K562 (cell line): ENCODE results near the gene NAA80. TPM values are rescaled to one million over a fixed set of nuclear protein-coding genes. Genes with fewer than 3 reads are reported as not detected.

Experiments
- ATF3 ChIP-seq, 2 experiments: fragments of 450-650 bp in 1 of 2; sonication (generic) in 1 of 2; formaldehyde crosslinking in 1 of 2; IDR thresholded peaks in 1 of 2; conservative IDR thresholded peaks in 1 of 2; 2 replicates each; pipeline versions ENCODE4 v1.6.1 to v1.8.1; 2016 to 2023; ENCODE audit warnings: mild to moderate bottlenecking in 2 of 2, moderate library complexity in 2 of 2, inconsistent platforms in 1 of 2, missing genetic modification reagents in 1 of 2
- BRCA1 ChIP-seq, 2 experiments: fragments of 450-650 bp in 1 of 2; sonication (generic) in 1 of 2; formaldehyde crosslinking in 1 of 2; IDR thresholded peaks; 2 replicates each; pipeline versions ENCODE4 v1.5.0 to v1.6.1; 2017 to 2020; ENCODE audit warnings: mild to moderate bottlenecking in 1 of 2, missing genetic modification reagents in 1 of 2
- C11orf30 ChIP-seq: fragments of 450-650 bp; IDR thresholded peaks from 2 replicates; pipeline ENCODE4 v1.6.1; 2016; ENCODE audit warnings: low read depth, mild to moderate bottlenecking
- CXXC5 ChIP-seq: fragments of 250-450 bp; sonication (Bioruptor Pico); IDR thresholded peaks from 2 replicates; pipeline ENCODE4 v1.8.0; 2022; ENCODE audit warnings: inconsistent platforms, mild to moderate bottlenecking, moderate library complexity
- FOXP1 ChIP-seq: sonication (generic); formaldehyde crosslinking; IDR thresholded peaks from 2 replicates; pipeline ENCODE4 v1.8.0; 2022; ENCODE audit warnings: mild to moderate bottlenecking, missing genetic modification reagents
- HES1 ChIP-seq: fragments of 450-650 bp; IDR thresholded peaks from 2 replicates; pipeline ENCODE4 v1.6.1; 2016; ENCODE audit warnings: low read depth, mild to moderate bottlenecking, moderate library complexity
- HMGXB4 ChIP-seq: sonication (generic); formaldehyde crosslinking; IDR thresholded peaks from 2 replicates; pipeline ENCODE4 v1.8.1; 2023; ENCODE audit warnings: mild to moderate bottlenecking, missing genetic modification reagents
- HNRNPL ChIP-seq: fragments of 200-400 bp; formaldehyde crosslinking; IDR thresholded peaks from 2 replicates; pipeline ENCODE4 v1.6.1; 2017; ENCODE audit warnings: low read depth, mild to moderate bottlenecking, low read length
- IRF2 ChIP-seq: sonication (generic); formaldehyde crosslinking; IDR thresholded peaks from 2 replicates; pipeline ENCODE4 v1.8.1; 2022; ENCODE audit warnings: mild to moderate bottlenecking, missing genetic modification reagents
- MAX ChIP-seq: sonication (generic); formaldehyde crosslinking; IDR thresholded peaks from 2 replicates; pipeline ENCODE4 v1.9.0; 2022; ENCODE audit warnings: mild to moderate bottlenecking, missing genetic modification reagents
- MCM7 ChIP-seq, 2 experiments: fragments of 450-650 bp; IDR thresholded peaks; 2 replicates each; pipeline ENCODE4 v1.6.1; 2016 to 2018
- NR2C2 ChIP-seq, 2 experiments: fragments of 200-800 bp in 1 of 2; sonication (Bioruptor generic) in 1 of 2; sonication (generic) in 1 of 2; formaldehyde crosslinking in 1 of 2; IDR thresholded peaks; 2 replicates each; pipeline versions ENCODE4 v1.6.1 to v1.8.0; 2016 to 2022; ENCODE audit warnings: mild to moderate bottlenecking in 1 of 2, missing compliant biosample characterization in 1 of 2, missing genetic modification characterization in 1 of 2, missing genetic modification reagents in 1 of 2
- PML ChIP-seq: IDR thresholded peaks from 2 replicates; pipeline ENCODE4 v1.6.1; 2012; ENCODE audit warnings: low read length, inconsistent platforms
- SAP30 ChIP-seq: fragments of 200-600 bp; sonication (generic); IDR thresholded peaks from 2 replicates; pipeline ENCODE4 v1.6.1; 2012; ENCODE audit warnings: borderline replicate concordance, low read depth, mild to moderate bottlenecking, moderate library complexity, low read length, control low read depth, inconsistent platforms; ENCODE audit not compliant: insufficient read depth, poor library complexity, severe bottlenecking
- TRIM28 ChIP-seq: fragments of 450-650 bp; IDR thresholded peaks from 2 replicates; pipeline ENCODE4 v1.6.1; 2017
- ZFP91 ChIP-seq: sonication (generic); formaldehyde crosslinking; IDR thresholded peaks from 2 replicates; pipeline ENCODE4 v1.8.0; 2022; ENCODE audit warnings: mild to moderate bottlenecking, missing genetic modification reagents
- ZNF717 ChIP-seq: fragments of 250-450 bp; sonication (Bioruptor Pico); IDR thresholded peaks from 2 replicates; pipeline ENCODE4 v1.5.0; 2021
- ZNF75A ChIP-seq: fragments of 450-650 bp; formaldehyde crosslinking; IDR thresholded peaks from 2 replicates; pipeline ENCODE4 v1.4.0; 2020; ENCODE audit warnings: mild to moderate bottlenecking
- ZNF764 ChIP-seq: fragments of 250-450 bp; sonication (Bioruptor Pico); IDR thresholded peaks from 2 replicates; pipeline ENCODE4 v1.4.0; 2020; ENCODE audit warnings: low read depth, mild to moderate bottlenecking, moderate library complexity
- ZNF766 ChIP-seq: fragments of 200-800 bp; sonication (Bioruptor generic); conservative IDR thresholded peaks from 2 replicates; pipeline ENCODE4 v1.6.1; 2016; ENCODE audit warnings: missing genetic modification characterization, missing compliant biosample characterization
- polyA plus RNA-seq, 8 experiments: library from polyadenylated mRNA; depleted of rRNA in 4 of 8; stranded (reverse) in 5 of 8; unstranded in 3 of 8; fragments of >200 nt; fragmentation: Nextera tagmentation in 2 of 8; fragmentation: Illumina TruSeq in 1 of 8; extraction: Ambion mirVana in 2 of 8; extraction: Trizol in 1 of 8; gene quantifications; 2 replicates each; pipeline versions ENCODE4 v1.2.1 to v1.2.3, GENCODE V29; 2011 to 2014; ENCODE audit warnings: inconsistent platforms in 1 of 8, missing spikeins in 1 of 8
- total RNA-seq, 7 experiments: library from RNA; depleted of rRNA in 6 of 7; stranded (reverse); fragments of >200 nt in 6 of 7; fragmentation: Illumina TruSeq in 2 of 7; extraction: Trizol in 2 of 7; gene quantifications; 2 replicates each; pipeline versions ENCODE4 v1.2.1 to v1.2.3, GENCODE V29; 2011 to 2021; ENCODE audit warnings: low replicate concordance in 1 of 7

NAA80 gene
- total and polyA plus RNA-seq, 9 of the 15 experiments (the other 6 are each of a cell fraction or from before 2014, with no cell fraction given) = 0.82 to 24.0 (median 8.6) TPM

GRCh38 chr3:50327943-50328691, 28.9 kb upstream of the NAA80 start, which contains the start of gene TUSC2 (continued):
- no peak for TF ChIP-seq ZFP91
- no peak for TF ChIP-seq NR2C2 (CRISPR knock-in tag; IDR thresholded peaks at IDR 0.05)
- TF ChIP-seq NR2C2 (tag; IDR thresholded peaks at IDR 0.05) = peak; percentile 24; the same call in 1 of the 2 replicates
- TF ChIP-seq HES1 = no peak
- TF ChIP-seq ZNF717 = no peak
- TF ChIP-seq CXXC5 = peak; percentile 72
- TF ChIP-seq IRF2 (CRISPR knock-in tag) = no peak
- TF ChIP-seq ATF3 (IDR thresholded peaks at IDR 0.05) = no peak
- no peak for TF ChIP-seq ATF3 (CRISPR knock-in tag; conservative IDR thresholded peaks at IDR 0.05)
- TF ChIP-seq TRIM28 = no peak
- TF ChIP-seq BRCA1 (IDR thresholded peaks at IDR 0.05) = no peak
- no peak for TF ChIP-seq BRCA1 (CRISPR knock-in tag; IDR thresholded peaks at IDR 0.05)
- TF ChIP-seq MCM7 (IDR thresholded peaks at IDR 0.05) = no peak
- no peak for TF ChIP-seq PML
- peak; percentile 61 for TF ChIP-seq SAP30
- TF ChIP-seq FOXP1 (CRISPR knock-in tag) = no peak
- no peak for TF ChIP-seq ZNF766 (CRISPR knock-in tag)
- no peak for TF ChIP-seq HMGXB4
- TF ChIP-seq ZNF764 = no peak
- peak; percentile 90 for TF ChIP-seq C11orf30
- peak; percentile 77 for TF ChIP-seq MAX (CRISPR knock-in tag)
- TF ChIP-seq HNRNPL = no peak
- no peak for TF ChIP-seq ZNF75A (CRISPR knock-in tag)
